ENCODE results near the gene AKTIP.

The AKTIP gene

DNA sequence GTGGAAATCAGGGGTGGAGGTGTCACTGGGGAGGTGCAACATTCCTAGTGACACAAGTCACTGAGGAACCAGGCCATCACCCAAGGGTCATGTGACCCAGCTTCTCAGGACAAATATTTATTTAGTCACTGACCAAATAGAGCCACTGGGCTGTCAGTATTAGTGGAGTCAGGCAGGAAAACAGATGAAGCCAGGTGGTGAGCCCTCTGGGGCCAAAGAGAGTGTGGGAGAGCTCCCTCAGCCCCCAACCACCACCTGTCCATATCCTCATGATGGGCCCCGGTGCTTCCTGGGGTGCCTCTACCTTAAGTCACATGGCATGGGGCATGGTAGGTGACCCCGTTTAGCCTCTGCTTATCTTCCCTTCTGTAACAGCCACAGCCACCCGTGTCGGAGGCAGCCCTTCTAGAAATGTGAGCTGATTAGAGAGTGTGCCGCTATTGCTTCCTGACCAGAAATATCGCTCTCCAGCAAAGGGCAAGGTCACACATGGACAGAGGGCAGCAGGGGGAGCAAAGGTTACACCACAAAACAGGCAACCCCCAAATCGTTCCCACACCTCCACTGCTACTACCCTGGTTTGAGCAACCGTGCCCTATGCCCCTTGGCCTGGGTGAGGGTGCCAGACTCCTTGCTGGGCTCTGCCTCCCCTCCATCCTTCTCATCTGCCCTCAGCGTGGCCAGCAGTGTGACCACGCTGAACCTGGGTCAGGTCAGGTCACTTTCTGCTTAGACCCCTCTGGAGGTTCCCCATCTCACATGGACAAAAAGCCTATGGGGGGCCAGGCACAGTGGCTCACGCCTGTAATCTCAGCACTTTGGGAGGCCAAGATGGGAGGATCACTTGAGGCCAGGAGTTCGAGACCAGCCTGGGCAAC, 8.6 kb upstream of the AKTIP start:
- no peak overlapping the region for H3K27ac ChIP-seq (ENCODE audit: low read length)

DNA sequence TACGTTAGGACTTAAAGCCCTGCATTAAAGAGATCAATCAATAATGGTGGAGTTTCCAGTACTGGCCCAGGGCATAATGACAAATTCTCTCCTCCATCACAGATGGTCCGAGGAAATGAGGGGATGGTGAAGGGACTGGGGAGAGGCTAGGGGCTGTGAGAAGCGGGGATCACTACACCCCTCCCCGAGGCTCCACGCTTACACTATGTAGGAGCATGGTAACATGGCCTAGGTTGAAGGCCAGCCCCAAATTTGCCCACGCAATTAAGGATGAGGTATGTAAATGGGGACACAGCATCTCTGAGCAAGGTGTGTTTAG, 8.0 kb upstream of the AKTIP start:
- Histone ChIP-seq H3K36me3 (ENCODE audit: control insufficient read depth in 1 of 2, insufficient read depth in 2 of 2, low read length in 2 of 2) (no peaks in the 10 kb centered on the region), H3K9me3 (ENCODE audit: control insufficient read depth in 1 of 2, low read length in 2 of 2) (no peaks in the 10 kb centered on the region), H3K4me3 (ENCODE audit: low read depth in 1 of 2, low read length in 2 of 2) (no peak overlapping the region), H3K27ac (ENCODE audit: low read length) (no peak overlapping the region), H3K4me1 (ENCODE audit: control insufficient read depth in 1 of 2, insufficient read depth in 2 of 2, low read length in 2 of 2) (no peaks in the 10 kb centered on the region), H3K27me3 (ENCODE audit: low read depth, low read length) (no peaks in the 10 kb centered on the region)

More for the DNA sequence above, 8.6 kb upstream of the AKTIP start:
- Histone ChIP-seq H3K9me3 (ENCODE audit: control insufficient read depth in 1 of 2, low read length in 2 of 2) (no peaks in the 10 kb centered on the region), H3K27me3 (ENCODE audit: low read depth, low read length) (no peaks in the 10 kb centered on the region), H3K4me1 (ENCODE audit: control insufficient read depth in 1 of 2, insufficient read depth in 2 of 2, low read length in 2 of 2) (no peaks in the 10 kb centered on the region), H3K4me3 (ENCODE audit: low read depth in 1 of 2, low read length in 2 of 2) (no peak overlapping the region), H3K36me3 (ENCODE audit: control insufficient read depth in 1 of 2, insufficient read depth in 2 of 2, low read length in 2 of 2) (no peaks in the 10 kb centered on the region)

DNA sequence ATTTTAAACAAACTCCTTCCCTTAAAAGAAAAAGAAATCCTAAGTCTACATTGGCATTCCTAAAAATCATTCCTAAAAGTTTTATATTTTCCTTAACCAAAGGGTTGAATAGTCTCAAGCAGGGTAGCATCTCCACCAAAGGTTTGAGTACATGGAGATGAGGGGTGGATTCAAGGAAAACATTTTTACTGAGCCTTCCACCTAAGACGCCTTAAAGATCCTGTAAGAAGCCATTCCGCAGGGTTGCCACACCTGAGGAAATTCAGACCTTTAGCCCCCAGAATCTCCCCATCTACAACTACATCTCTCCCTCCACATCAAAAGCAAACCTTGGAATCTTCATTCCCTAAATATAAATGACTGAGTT, 7.7 kb upstream of the AKTIP start:
- no peaks in the 10 kb centered on the region for H3K4me1 ChIP-seq (ENCODE audit: control insufficient read depth in 1 of 2, insufficient read depth in 2 of 2, low read length in 2 of 2)
- no peaks in the 10 kb centered on the region for H3K9me3 ChIP-seq (ENCODE audit: control insufficient read depth in 1 of 2, low read length in 2 of 2)
- H3K4me3 ChIP-seq (ENCODE audit: low read depth in 1 of 2, low read length in 2 of 2) = no peak overlapping the region
- no peak overlapping the region for H3K27ac ChIP-seq (ENCODE audit: low read length)
- no peaks in the 10 kb centered on the region for H3K36me3 ChIP-seq (ENCODE audit: control insufficient read depth in 1 of 2, insufficient read depth in 2 of 2, low read length in 2 of 2)
- no peaks in the 10 kb centered on the region for H3K27me3 ChIP-seq (ENCODE audit: low read depth, low read length)

DNA sequence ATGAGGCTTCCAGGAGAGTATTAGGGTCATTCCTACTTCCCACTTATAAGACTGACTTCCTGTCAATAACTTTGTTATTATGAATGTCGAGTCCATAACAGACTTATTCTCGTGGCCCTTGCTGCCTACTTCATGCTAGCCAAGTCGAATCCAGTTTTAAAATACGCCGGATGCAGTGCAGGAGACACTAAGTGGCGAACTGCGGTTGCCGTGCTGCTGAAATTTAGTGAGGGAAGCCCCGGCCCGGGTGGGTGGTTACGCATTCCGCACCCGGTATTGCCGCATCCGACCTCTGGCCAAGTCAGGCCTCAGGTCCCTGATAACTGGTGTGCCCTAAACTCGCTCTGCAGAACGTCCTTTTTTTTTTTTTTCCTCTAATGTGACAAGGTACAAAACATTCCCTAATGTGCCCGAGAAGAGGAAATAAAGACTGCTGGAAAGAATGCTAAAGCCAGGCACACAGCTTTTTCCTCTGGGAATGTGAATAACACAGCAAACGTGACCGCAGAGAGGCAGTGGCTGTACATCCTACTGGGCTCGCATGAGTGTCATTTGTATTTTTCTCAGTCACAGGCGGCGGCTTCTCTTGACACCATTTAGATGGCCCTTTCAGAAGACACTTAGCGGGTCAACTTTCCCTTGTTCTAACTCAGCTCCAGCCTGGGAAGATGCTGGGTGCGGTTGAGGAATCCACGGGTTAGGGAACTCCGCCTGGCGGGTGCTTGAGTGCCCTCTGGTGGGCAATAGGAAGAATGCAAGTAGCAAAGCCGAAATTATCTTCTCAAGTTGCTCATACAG, 7.1 kb upstream of the AKTIP start:
- H3K4me3 ChIP-seq (ENCODE audit: low read depth in 1 of 2, low read length in 2 of 2) = no peak overlapping the region
- no peaks in the 10 kb centered on the region for H3K4me1 ChIP-seq (ENCODE audit: control insufficient read depth in 1 of 2, insufficient read depth in 2 of 2, low read length in 2 of 2)
- no peaks in the 10 kb centered on the region for H3K36me3 ChIP-seq (ENCODE audit: control insufficient read depth in 1 of 2, insufficient read depth in 2 of 2, low read length in 2 of 2)
- H3K27me3 ChIP-seq (ENCODE audit: low read depth, low read length) = no peaks in the 10 kb centered on the region
- H3K9me3 ChIP-seq (ENCODE audit: control insufficient read depth in 1 of 2, low read length in 2 of 2) = no peaks in the 10 kb centered on the region
- no peak overlapping the region for H3K27ac ChIP-seq (ENCODE audit: low read length)

DNA sequence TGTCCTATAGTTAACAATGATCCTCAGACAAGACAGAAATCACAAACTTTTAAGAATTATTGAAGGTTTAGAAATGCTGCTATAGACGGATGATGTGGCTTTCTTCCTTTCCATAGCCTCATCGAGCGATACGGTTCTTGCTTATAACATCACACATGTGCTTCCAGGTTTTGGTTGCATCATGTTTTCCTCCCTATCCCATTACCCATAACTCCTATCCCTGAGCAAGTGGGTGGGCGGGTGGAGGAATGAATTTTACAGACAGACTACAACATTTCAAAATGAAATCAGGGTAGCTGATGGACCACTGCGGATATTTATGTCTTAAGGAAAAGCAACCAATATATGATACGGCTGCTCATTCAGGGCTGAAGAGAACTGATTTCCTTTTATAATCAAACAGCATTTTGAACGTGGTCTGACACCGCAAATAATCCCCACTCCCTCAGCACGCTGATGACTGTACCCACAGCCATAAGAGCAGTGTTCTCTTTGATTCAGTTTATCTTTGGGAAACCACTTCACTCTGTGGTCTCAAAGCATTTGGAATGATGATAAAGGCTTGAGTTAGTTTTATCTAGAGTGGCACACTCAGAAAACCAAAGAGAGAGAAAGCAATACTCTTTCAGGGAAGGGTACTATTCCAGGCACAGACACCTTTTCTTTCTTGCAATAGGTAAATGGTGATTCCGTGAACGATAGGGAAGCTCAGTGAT, 4.6 kb upstream of the AKTIP start:
- H3K36me3 ChIP-seq (ENCODE audit: control insufficient read depth in 1 of 2, insufficient read depth in 2 of 2, low read length in 2 of 2) = no peaks in the 10 kb centered on the region
- H3K4me3 ChIP-seq (ENCODE audit: low read depth in 1 of 2, low read length in 2 of 2) = no peak overlapping the region
- H3K27me3 ChIP-seq (ENCODE audit: low read depth, low read length) = no peaks in the 10 kb centered on the region
- peaks cover 0 to 7% of the 10 kb centered on the region in 2 donors for H3K4me1 ChIP-seq (ENCODE audit: control insufficient read depth in 1 of 2, insufficient read depth in 2 of 2, low read length in 2 of 2)
- no peaks in the 10 kb centered on the region for H3K9me3 ChIP-seq (ENCODE audit: control insufficient read depth in 1 of 2, low read length in 2 of 2)
- H3K27ac ChIP-seq (ENCODE audit: low read length) = no peak overlapping the region

DNA sequence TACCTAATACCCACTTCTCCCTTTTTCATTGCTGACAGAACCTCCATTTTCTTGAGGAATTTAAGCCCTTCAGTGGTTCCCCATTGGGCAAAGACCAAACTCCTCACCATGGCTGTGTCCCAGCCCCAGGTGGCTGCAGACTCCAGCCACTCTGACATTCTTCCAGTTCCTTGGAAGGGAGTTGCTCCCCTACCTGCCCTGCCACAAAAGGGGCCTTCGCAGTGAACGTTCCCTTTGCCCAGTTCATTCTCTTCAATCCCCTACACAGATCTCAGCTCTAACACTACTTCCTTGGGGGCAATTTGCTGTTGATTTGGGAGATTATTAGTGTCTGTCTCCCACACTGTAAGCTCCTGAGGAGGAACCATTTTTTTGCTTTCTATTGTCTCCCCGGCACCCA, 3.2 kb upstream of the AKTIP start:
- Histone ChIP-seq H3K27me3 (ENCODE audit: low read depth, low read length) (no peaks in the 10 kb centered on the region), H3K27ac (ENCODE audit: low read length) (no peak overlapping the region), H3K36me3 (ENCODE audit: control insufficient read depth in 1 of 2, insufficient read depth in 2 of 2, low read length in 2 of 2) (no peaks in the 10 kb centered on the region), H3K4me1 (ENCODE audit: control insufficient read depth in 1 of 2, insufficient read depth in 2 of 2, low read length in 2 of 2) (peaks cover 10 to 17% of the 10 kb centered on the region in 2 donors), H3K9me3 (ENCODE audit: control insufficient read depth in 1 of 2, low read length in 2 of 2) (no peaks in the 10 kb centered on the region), H3K4me3 (ENCODE audit: low read depth in 1 of 2, low read length in 2 of 2) (no peak overlapping the region)

DNA sequence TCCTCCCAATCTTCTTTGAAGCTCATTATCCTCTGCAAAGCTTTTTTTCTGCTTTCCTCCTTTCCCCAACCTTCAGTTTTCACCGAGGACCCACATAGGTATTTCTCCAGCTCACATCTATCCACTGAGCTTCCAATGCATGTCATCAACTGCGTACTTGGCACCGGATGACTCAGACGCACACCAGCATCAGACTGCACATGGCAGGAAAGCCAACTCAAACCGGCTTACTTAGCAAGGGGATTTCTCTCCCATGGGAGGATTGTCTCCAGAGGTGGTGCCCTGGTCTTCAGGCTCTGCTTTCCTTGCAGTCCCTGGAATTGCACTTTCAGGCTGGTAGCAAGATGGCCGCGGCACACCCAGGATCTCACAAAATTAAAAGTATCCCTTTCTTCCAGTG, 1.7 kb upstream of the AKTIP start:
- H3K4me3 ChIP-seq (ENCODE audit: low read depth in 1 of 2, low read length in 2 of 2) = peak overlapping the region in 1 of 2 donors; percentile 73
- H3K36me3 ChIP-seq (ENCODE audit: control insufficient read depth in 1 of 2, insufficient read depth in 2 of 2, low read length in 2 of 2) = no peaks in the 10 kb centered on the region
- H3K27ac ChIP-seq (ENCODE audit: low read length) = peak overlapping the region; percentile 77
- H3K9me3 ChIP-seq (ENCODE audit: control insufficient read depth in 1 of 2, low read length in 2 of 2) = no peaks in the 10 kb centered on the region
- no peaks in the 10 kb centered on the region for H3K27me3 ChIP-seq (ENCODE audit: low read depth, low read length)
- H3K4me1 ChIP-seq (ENCODE audit: control insufficient read depth in 1 of 2, insufficient read depth in 2 of 2, low read length in 2 of 2) = peaks cover 13 to 23% of the 10 kb centered on the region in 2 donors

DNA sequence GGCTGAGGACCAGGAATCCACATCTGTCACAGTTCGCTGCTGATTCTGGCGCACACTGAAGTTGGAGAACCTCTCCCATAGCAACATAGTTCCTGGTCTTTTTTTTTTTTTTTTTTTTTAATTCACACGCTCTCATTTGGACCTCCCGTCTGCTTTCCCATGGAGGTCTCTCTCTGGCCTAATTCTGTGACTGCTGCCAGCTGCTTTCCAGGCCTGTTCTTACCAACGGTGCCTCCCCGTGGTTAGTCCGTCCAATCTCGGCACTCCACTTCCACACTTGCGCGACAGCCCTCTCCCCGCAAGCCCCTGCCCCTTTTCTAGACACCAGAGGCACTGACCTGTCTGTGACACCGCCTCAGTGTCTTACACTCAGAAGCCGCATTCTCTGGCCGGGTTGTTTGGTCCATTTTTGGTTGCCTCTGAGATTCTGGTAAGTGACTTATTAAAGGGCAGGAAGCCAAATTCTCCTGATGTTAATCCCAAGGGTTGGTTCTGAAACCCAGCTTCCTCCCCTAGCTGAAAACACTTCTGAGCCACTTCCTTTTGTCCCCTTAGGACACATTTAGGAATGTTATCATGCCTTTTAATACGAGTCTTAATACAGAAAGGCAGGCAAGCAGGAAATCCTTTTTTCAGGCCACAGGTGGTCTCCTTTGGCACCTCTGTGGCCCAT, 1.1 kb upstream of the AKTIP start:
- Histone ChIP-seq H3K4me3 (ENCODE audit: low read depth in 1 of 2, low read length in 2 of 2) (peak overlapping the region; percentile 32 to 73), H3K27ac (ENCODE audit: low read length) (peak overlapping the region; percentile 77), H3K27me3 (ENCODE audit: low read depth, low read length) (no peaks in the 10 kb centered on the region), H3K36me3 (ENCODE audit: control insufficient read depth in 1 of 2, insufficient read depth in 2 of 2, low read length in 2 of 2) (peaks cover 0 to under 1% of the 10 kb centered on the region in 2 donors), H3K4me1 (ENCODE audit: control insufficient read depth in 1 of 2, insufficient read depth in 2 of 2, low read length in 2 of 2) (peaks cover 13 to 23% of the 10 kb centered on the region in 2 donors), H3K9me3 (ENCODE audit: control insufficient read depth in 1 of 2, low read length in 2 of 2) (no peaks in the 10 kb centered on the region)

DNA sequence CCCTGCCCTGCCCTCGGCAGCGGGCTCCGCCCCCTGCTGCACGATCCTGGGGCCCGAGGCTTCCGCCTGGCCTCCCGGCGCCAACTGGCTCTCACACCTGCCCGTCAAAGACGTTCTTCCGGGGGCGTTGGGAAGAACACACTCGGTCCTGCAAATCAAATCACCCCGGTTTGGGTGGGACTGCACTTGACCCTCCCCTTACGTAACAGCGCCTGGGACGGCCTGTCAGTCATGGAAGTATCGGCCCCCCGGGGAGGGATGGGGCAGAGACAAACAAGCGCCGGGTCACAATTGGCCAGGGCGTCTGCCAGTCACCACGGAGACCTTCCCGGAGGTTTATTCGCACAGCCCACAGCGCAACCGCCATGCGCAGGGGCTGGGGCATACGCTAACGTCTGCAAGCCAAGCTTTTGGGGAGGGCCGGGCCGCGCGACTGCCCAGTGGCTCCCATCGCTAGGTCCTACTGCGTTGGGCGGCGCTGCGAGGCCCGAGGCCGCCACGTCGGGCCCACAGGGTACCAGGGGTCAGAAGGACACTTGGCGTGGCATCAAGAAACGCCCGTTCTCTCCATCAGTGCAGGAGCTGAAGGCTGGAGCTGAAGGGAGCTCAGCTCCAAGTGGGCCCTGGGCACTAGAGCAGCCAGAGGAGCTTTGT, 388 bp upstream of the AKTIP start:
- H3K4me1 ChIP-seq (ENCODE audit: control insufficient read depth in 1 of 2, insufficient read depth in 2 of 2, low read length in 2 of 2) = peaks cover 13 to 23% of the 10 kb centered on the region in 2 donors
- peak overlapping the region; percentile 32 to 96 for H3K4me3 ChIP-seq (ENCODE audit: low read depth in 1 of 2, low read length in 2 of 2)
- H3K27ac ChIP-seq (ENCODE audit: low read length) = peak overlapping the region; percentile 77
- no peaks in the 10 kb centered on the region for H3K9me3 ChIP-seq (ENCODE audit: control insufficient read depth in 1 of 2, low read length in 2 of 2)
- H3K27me3 ChIP-seq (ENCODE audit: low read depth, low read length) = no peaks in the 10 kb centered on the region
- peaks cover 4 to 6% of the 10 kb centered on the region in 2 donors for H3K36me3 ChIP-seq (ENCODE audit: control insufficient read depth in 1 of 2, insufficient read depth in 2 of 2, low read length in 2 of 2)

DNA sequence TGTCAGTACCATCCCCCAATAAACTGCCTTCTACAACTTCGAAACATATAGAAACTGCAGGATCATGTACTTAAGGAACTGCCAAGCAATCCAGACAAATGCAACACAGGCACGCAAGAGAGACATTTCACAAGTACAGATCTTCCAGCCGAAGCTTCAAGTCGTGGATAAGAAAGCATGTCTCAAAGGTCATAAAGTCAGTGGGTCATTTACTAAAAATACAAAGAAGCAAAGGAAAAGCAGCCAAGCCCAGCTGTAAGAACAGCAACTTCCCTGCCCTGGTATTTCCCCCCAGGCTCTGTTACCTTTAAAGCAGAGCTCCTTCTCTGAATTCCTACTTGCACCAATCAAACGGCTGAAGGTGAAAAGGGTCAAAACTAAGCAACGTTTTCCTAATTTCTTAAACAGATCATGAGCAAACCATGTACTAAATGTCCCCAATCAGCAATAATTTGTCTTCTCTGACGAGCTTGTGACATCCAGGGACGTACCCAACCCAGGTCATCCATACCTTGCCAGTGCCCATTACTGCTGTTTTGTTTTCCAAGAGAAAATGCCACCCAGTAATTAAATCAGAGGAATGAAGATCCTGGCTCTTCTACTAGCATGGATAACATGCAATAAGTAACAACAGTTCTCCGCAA, 1.7 kb downstream of the AKTIP start:
- Histone ChIP-seq H3K9me3 (ENCODE audit: control insufficient read depth in 1 of 2, low read length in 2 of 2) (no peaks in the 10 kb centered on the region), H3K4me3 (ENCODE audit: low read depth in 1 of 2, low read length in 2 of 2) (peak overlapping the region; percentile 72 to 96), H3K27me3 (ENCODE audit: low read depth, low read length) (no peaks in the 10 kb centered on the region), H3K4me1 (ENCODE audit: control insufficient read depth in 1 of 2, insufficient read depth in 2 of 2, low read length in 2 of 2) (peaks cover 13 to 23% of the 10 kb centered on the region in 2 donors), H3K27ac (ENCODE audit: low read length) (no peak overlapping the region), H3K36me3 (ENCODE audit: control insufficient read depth in 1 of 2, insufficient read depth in 2 of 2, low read length in 2 of 2) (peaks cover 17 to 24% of the 10 kb centered on the region in 2 donors)
